GM19397 (cell line): ENCODE data around the gene RND3.
A peak's percentile ranks its signal among the peaks of the same experiment; 100 is the strongest.

Experiments used
- ATAC-seq: cut with Tn5 transposase; IDR thresholded peaks from one replicate; pipeline ENCODE4 v1.9.1; 2021; ENCODE audit warnings: mild to moderate bottlenecking, moderate library complexity; ENCODE audit not compliant: unreplicated experiment

RND3 gene

DNA sequence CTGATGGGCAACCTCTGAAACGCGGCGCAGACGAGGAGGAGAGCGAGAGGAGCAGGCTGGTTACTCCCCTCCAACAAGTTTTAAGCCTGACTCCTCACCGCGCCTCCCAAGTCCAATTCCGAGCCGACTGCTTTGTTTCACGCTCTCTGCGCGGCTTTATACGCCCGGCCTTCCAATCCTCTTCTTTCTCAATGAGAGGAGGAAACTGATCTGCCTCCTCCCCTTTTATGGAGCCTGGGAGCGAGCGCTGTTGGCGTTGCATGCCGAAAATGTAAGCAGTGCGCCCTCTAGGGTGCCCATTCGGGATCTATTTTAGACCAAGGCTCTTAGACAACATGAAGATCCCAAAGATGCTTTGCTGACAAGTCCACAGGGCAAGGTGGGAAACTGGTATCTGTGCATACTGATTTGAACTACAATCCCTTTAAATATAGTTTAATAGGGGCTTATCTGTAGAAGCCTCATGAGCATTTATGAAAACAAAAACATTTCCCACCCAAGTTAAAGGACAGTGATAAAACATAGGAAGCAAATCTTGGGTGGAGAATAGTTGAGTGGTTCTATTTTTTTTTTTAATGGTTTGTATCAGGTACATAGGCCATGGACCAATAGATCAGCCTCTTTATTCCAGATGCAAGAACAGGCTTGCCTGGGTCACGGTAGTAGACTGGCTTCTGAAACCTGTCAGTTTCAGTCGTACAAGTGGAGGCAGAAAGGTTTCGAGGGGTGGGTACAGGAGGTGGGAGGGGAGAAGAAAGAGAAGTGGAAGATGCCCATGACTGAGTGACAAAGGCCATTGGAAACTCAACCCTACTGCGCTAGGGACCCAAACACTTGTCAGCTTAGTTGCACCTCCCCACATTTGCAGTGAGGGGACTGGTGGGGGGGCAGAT, at the start of gene RND3:
RND3 (minus strand) TSS at position 131 of the 893 bp plus-strand sequence. CDS start 250 bp downstream, outside the sequence.
- peak; percentile 69 for ATAC-seq

DNA sequence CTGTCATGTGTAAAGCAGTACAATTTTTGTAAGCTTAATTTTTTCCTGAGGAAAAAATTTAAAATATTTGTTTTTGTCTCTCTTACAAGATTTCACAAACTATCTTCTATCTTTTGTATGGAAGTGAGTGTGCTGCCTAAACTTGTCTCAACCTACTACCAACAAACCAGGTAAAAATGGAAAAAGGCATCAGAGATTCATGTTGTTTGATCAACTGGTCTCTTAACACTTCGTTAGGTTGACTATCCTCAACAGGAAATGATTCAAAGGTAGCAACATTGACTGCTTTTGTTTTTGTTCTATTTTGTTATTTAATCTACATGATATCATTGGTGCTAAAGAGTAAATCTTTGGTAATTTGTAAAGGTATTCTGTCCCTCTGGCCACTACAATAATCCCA, 47.7 kb upstream of the RND3 start:
- no peak for ATAC-seq

DNA sequence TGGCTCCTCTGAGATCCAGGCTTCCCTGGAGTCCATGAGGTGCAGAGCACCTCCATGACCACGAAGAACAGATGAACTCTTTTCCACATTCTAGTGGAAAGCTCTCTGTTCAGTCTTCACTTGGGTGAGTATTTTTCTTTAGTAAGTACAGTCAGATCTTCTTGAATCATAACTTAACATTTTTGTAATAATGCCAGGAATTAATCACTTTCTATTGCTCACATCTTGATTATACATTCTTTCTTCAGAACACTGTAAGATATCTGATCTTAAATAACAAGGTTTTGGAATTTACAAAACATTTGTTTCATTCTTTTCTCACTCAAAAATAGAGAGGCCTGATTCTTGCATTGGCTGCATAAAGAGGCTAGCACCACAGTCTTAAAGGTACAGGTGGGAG, 45.4 kb upstream of the RND3 start:
- ATAC-seq, result no peak

DNA sequence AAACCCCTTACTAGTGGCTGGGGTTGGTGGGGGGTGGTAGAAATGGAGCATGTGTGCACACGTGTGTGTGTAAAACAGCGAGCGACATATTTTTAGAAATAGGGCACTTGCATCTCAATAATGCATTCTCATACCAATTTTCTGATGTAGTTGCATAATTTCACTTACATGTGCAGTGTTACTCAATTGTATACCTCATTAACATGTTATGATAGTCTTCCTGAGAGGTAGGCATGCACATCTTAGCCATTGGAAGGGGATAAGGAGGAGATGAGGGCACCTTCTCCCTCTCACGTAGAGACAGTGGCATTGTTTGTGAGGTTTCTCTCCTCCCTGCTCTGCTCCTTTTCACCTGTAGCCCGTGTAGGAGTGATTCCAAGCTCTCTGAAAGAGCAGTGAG, 44.6 kb upstream of the RND3 start:
- no peak for ATAC-seq

- no peak for ATAC-seq
Observed at GRCh38 chr2:150531591-150531990, 44.1 kb upstream of the RND3 start.

DNA sequence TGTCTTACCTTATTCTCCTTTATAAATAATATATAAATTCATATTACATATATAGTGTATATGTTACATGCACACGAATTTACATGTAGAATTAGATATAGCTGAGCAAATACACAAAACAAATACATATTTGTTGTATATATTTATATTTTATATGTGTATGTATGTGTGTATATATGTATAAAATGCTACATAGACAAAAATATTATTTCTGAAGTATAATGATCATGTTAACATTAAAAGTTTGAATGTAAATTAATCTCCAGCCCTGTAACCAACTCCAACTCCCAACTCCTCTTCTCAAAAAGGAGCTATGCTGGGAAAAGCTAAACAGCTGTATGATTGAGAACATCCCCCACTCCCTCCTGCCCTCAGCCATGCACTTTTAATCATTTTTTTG, 42.7 kb upstream of the RND3 start:
- ATAC-seq, result no peak

DNA sequence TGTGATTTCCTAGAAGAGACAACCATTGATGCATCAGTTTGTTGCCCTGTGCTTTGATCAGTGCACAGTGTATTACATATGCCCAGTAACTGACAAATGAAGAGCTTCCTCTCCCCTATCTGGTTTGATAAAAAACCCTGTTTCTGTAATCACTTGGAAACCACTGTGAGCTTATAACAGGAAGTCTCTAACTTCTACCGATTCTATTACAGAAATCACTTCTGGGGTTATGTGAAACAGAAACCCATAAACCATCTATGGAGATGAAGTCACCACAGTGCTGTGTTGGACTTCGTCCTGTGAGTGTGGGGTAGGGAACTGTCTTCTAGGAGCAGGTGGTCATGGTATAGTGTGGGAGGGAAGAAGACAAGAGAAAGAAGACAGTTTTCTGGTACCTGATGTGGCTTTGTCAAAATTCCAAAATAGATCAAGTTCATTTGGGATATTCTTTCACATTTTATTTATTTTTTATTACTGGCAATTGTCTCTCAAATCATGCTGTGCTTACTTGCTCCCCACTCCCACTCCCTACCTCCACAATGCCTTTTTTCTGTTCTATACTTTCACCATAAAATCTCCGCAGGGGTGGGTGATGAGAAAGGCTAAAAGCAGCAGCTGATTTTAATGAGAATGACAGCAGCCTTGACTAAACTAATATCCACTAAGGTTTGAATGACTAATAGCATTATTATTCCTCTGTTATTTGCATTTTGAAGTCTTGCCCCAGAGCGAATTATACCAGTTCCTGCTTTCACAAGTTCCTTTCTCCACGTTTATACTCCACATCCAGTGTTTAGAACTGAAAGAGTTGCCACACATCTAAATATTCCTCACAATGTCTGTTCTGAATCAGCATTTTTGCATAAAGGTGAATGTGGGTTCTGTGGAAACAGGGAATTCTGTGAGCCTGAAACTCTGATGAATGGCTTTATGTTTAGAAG, 41.7 kb upstream of the RND3 start:
- peak; percentile 93 for ATAC-seq

- no peak for ATAC-seq
Observed at GRCh38 chr2:150526827-150527226, 39.4 kb upstream of the RND3 start.

GRCh38 chr2:150526006-150526405, 38.5 kb upstream of the RND3 start:
- ATAC-seq, result no peak

DNA sequence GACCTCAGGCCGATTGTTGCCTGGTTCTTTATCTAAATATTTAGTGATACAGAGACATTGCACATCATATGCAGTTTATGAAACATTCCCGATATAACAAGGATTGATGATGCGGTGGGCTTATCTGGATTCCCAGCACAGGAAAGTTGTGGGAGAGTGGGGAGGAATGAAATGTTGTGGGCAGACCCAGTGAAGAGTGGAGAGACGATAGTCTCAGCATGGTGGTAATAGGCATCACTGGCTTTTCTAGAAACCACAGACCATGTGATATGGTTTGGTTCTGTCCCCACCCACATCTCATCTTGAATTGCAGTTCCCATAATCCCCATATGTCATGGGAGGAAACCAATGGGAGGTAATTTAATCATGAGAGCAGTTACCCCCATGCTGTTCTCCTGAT, 34.8 kb upstream of the RND3 start:
- no peak for ATAC-seq

- no peak for ATAC-seq
Observed at GRCh38 chr2:150520887-150521664, 33.6 kb upstream of the RND3 start.

- ATAC-seq, result no peak
Observed at GRCh38 chr2:150520033-150520432, 32.6 kb upstream of the RND3 start.

DNA sequence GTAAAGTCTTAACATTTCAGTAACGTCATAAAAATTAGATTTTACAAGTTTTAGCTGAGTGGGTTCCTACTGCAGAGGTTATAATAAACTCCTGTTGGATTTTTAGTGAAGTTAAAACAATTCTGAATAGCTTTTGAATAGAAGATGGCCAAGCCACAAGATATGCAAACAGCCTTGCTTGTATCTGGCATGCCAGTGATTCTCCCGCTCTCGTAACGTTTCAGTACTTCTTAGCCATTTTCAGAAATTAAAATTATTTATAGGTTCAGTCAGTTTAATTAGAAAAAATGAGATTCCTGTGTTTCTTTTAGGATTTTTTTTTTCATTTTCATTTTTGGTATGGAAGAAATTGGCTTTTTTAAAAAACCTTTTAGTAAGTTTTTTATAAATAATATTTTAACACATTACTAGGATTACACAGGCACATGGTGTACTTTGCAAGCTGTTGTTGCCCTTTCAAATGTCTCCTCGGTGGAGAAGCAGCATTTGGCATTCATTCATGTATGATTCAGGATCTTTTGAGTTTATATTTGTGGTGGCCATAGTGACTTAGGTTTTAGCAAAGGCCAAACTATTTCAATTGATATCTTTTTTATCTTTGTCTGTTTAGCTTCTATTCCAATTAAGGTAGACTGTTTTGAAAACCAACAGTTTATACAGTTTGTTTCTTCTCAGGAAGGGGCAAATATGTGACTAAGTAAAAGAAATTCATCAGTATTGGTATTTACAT, 30.6 kb upstream of the RND3 start:
- no peak for ATAC-seq

DNA sequence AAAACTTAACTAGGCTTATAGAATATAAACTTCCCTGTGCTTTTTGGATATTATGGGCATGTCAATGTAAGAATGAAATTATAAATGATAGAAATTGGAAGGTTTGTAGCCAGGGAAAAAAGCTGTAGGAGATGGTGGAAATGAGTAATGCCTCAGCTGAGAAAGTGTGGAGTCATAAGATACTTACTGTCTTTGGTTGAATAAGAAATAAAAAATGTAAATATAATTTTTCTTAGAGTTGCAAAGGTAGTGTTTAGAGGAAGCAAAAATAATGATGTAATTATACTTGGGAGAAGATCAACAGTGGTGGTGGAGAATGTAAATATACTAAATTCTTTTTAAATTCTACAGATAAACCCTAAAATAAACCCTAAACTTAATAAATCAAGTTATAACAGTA, 26.2 kb upstream of the RND3 start:
- ATAC-seq, result no peak

GRCh38 chr2:150508497-150509137, 21.1 kb upstream of the RND3 start:
- no peak for ATAC-seq

- no peak for ATAC-seq
Observed at GRCh38 chr2:150507071-150507470, 19.6 kb upstream of the RND3 start.

- no peak for ATAC-seq
Observed at GRCh38 chr2:150505178-150505577, 17.7 kb upstream of the RND3 start.

DNA sequence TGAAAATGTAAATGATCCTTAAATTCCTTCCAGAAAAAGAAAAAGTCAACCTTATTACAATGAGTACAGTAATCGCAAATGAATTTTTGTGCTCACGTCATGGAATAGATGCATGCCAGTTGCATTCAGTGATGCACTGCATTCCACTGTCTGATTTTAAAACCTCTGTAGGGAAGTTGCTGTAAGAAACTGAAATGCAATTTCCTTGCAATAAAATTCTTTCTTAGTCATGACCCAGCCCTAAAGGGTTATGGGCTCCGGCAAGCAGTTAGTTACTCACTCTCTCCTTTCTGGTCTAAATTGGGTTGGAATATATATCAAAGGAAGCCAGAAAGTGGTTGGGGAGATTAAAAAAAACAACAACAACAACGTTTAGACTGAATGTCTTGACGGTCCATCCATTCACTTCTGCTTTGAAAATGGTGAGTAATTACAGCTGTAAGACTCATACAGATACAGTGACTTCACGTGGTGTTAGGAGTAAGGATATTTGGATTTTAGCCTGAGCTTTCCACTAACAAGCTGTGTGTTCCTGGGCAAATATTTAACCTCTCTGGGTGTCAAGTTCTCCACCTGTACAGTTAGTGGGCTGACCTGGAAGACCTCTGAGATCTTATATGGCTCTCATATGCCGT, 8.6 kb upstream of the RND3 start:
- no peak for ATAC-seq

GRCh38 chr2:150495001-150495400, 7.5 kb upstream of the RND3 start:
- ATAC-seq, result no peak
